AG04449 (cell line): ENCODE data around the gene RNU6-1.

Source experiments
- CTCF ChIA-PET: fragments of 350-600 bp; formaldehyde crosslinking; extraction: SDS; loops from one replicate; lab custom pipeline; 2021; ENCODE audit warnings: antibody characterized with exemption; lab: Yijun Ruan, JAX
- POLR2A ChIA-PET: fragments of 400-600, 350-600 bp; formaldehyde crosslinking; extraction: SDS; loops from one replicate; lab custom pipeline; 2020; ENCODE audit warnings: antibody characterized with exemption, inconsistent platforms; lab: Yijun Ruan, JAX
- DNase-seq: peaks from one replicate; pipeline ENCODE4 v3.0.0-alpha.2; 2010; ENCODE audit warnings: low read depth, low spot score
- H3K4me3 ChIP-seq: 2 replicates; pipeline ENCODE4 v1.5.1; 2011; ENCODE audit warnings: low read depth, mild to moderate bottlenecking, control low read depth, low read length
- TF ChIP-seq, protein P1 (sequence below): IDR thresholded peaks from one replicate; pipeline ENCODE4 v1.5.1; 2011; ENCODE audit warnings: mild to moderate bottlenecking, moderate library complexity, low read length, control low read depth, inconsistent platforms; ENCODE audit not compliant: insufficient read depth; ENCODE audit errors: missing control alignments

Gene RNU6-1

DNA sequence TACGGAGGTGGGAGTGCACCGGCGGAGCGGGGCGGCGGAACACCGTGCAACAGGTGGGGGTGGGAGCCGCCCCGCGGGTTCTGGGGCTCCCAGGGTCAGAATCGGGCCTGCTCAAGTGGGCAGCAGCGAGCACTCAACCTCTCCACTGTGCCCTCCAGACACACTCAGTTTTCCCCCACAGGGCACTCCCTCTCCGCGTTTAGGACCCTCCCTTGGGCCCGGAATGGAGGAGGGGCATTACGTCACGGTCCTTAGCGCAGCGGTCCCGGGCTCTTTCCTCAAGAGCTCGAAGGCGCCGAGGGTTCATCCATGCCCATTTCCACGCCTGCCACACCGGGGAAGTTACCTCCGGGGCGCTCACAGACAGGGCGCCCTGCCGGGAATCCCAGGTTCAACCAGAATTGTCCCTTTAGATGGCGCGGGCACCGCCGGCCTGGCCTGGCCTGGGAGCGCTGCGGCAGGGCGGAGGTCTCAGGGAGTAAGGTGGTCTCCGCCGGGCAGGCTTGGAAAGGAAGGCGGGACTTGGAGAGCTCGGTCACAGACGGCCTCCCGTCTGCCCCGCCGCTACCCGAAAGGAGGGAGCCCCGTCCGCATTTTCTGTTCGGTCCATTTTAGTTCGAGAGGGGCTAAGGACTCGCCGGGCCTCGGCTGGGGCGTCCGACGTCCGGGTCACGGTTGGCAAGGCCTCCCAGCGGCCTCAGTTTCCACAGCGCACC is 5.1 kb downstream of the RNU6-1 start:
- no peak for DNase-seq
- ChIA-PET CTCF (interaction anchor here (1.5 to 5.7 kb wide), 4 partner anchors 328 to 378 kb away, joined by 4 to 149 read pairs (median 34); no protein-coding TSS in a partner anchor), POLR2A (no interaction called here)
- TF ChIP-seq, protein P1, sequence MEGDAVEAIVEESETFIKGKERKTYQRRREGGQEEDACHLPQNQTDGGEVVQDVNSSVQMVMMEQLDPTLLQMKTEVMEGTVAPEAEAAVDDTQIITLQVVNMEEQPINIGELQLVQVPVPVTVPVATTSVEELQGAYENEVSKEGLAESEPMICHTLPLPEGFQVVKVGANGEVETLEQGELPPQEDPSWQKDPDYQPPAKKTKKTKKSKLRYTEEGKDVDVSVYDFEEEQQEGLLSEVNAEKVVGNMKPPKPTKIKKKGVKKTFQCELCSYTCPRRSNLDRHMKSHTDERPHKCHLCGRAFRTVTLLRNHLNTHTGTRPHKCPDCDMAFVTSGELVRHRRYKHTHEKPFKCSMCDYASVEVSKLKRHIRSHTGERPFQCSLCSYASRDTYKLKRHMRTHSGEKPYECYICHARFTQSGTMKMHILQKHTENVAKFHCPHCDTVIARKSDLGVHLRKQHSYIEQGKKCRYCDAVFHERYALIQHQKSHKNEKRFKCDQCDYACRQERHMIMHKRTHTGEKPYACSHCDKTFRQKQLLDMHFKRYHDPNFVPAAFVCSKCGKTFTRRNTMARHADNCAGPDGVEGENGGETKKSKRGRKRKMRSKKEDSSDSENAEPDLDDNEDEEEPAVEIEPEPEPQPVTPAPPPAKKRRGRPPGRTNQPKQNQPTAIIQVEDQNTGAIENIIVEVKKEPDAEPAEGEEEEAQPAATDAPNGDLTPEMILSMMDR, result no peak
- peak overlapping the region; percentile 8; the same call in 1 of the 2 replicates for H3K4me3 ChIP-seq

DNA sequence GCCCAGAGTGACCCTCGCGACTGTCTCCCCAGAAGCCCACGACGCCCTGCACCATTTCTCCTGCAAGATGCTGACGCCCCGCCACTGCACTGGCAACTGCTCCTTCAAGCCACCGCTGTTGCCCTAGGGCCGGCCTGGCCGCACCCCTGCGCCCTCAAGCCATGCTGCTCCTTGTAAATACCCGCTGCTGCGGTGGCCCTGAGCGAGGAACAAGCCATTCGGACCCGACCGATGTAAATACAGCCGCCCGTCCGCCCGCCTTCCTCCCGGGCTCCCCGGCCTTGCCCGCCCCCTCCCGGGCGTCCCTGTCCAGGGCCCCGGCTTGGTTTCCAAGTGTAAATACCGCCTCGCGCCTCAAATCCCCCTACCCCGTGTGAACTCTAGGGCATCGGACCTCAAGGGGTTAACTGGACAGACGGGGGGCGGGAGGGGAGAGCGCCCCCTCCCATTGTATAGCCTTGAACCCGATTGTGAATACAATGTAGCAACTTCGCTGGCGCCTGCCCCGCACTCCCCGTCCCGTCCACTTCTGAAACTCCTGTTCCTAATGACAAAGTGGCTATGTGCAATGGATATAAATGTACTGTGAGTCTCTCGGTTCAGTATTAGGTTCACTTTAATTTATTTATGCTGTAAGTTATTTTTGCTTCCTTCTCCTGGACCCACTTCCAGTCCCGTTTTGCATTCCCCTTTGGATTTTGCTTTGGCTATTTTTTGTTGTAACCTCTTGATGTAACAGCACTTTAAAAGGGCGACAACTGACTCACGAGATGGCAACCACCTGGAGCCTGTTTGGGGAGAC is 5.9 kb downstream of the RNU6-1 start:
- ChIA-PET POLR2A (no interaction called here), CTCF (interaction anchor here (1.2 to 5.7 kb wide), 4 partner anchors 332 to 377 kb away, joined by 4 to 149 read pairs (median 22); no protein-coding TSS in a partner anchor)
- TF ChIP-seq, protein P1, result peak; percentile 59
- H3K4me3 ChIP-seq, result peak overlapping the region; percentile 36
- DNase-seq, result no peak

GRCh38 chr15:67832897-67833709 is 6.7 kb downstream of the RNU6-1 start:
- no peak for DNase-seq
- H3K4me3 ChIP-seq, result peak overlapping the region; percentile 36
- ChIA-PET POLR2A (no interaction called here), CTCF (interaction anchor here (1.0 to 3.0 kb wide), 9 partner anchors 13 to 376 kb away, joined by 3 to 30 read pairs (median 4); no protein-coding TSS in a partner anchor)
- TF ChIP-seq, protein P1, result no peak

DNA sequence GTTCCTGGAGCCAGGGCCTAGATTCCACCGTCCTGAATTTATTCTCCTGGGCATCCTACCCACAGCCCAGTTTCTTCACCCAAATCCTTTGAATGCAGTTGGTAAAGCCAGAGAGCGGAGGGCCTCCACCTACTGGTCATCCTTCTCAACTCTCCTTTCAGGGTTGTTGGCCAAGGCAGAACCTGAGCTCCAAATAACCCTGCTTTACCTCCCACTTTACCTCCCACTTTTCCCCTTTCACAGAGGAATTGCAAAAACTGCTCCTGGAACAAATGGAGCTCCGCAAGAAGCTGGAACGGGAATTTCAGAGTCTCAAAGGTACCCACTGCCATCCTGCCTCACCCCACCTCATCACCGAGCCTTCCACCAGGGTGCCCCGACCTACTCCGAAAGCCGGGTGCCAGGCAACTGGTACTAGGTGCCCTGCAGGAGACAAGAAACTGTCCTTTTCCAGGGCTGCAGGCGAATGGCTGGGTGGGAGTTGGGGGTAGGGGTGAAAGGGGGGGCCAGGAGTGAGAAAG is 7.8 kb downstream of the RNU6-1 start:
- TF ChIP-seq, protein P1, result peak; percentile 56
- no peak overlapping the region for H3K4me3 ChIP-seq
- ChIA-PET POLR2A (no interaction called here), CTCF (interaction anchor here (0.7 to 3.0 kb wide), 15 partner anchors 9 to 886 kb away, joined by 3 to 30 read pairs (median 4); no protein-coding TSS in a partner anchor)
- DNase-seq, result no peak

GRCh38 chr15:67831363-67831762 is 8.5 kb downstream of the RNU6-1 start:
- ChIA-PET POLR2A (no interaction called here), CTCF (interaction anchor here (0.9 to 3.0 kb wide), 8 partner anchors 10 to 885 kb away, joined by 3 to 30 read pairs (median 4); no protein-coding TSS in a partner anchor)
- TF ChIP-seq, protein P1, result no peak
- H3K4me3 ChIP-seq, result no peak overlapping the region
- no peak for DNase-seq
